ENCODE data around the gene ZBTB1. TPM values are rescaled to one million over a fixed set of nuclear protein-coding genes. Genes with fewer than 3 reads are reported as not detected.
"Not testable (repeated sequence)": the region's sequence is repeated elsewhere in the genome, so short reads cannot be mapped to it uniquely, and the experiment has no call there.

ZBTB1 gene
- total RNA-seq, 1 donor from 2014 or later = 64.6 TPM

DNA sequence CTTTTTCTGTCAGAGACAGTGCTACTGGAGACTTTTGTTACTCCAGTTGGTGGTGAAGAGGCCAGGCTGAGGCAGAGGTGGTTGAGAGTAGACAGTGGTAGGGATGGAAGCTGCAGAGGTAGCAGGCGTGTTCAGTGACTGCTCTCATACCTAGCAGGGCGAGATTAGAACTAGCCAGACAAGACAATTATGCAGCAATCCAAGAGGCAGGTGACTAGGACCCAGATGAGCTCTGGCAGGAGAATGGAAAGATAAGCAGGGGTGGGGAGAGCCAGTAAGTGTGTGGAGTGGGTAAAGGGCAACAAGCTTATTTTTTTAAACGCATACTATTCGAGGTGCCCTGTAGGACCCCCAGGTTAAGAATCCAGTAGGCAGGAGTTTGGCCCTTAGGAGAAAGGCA lies 50.0 kb downstream of the ZBTB1 start:
- DNase-seq (ENCODE audit: low spot score) (no peak), ATAC-seq (no peak)
- intact Hi-C loops (cut with DNase I) = no loop called here

DNA sequence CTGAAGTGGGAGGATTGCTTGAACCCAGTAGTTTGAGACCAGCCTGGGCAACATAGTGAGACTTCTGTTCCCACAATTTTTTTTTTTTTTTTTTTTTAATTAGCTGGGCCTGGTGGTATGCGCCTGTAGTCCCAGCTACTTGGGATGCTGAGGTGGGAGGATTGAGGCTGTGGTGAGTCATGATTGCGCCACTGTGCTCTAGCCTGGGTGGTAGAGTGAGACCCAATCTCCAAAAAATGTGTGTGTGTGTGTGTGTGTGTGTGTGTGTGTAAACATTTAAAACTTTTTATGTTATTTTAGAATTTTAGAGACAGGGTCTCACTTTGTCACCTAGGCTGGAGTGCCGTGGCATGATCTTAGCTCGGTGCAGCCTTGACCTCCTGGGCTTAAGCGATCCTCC lies 52.0 kb downstream of the ZBTB1 start:
- ATAC-seq (no peak), DNase-seq (ENCODE audit: low spot score) (no peak)
- intact Hi-C loops (cut with DNase I) = no loop called here

DNA sequence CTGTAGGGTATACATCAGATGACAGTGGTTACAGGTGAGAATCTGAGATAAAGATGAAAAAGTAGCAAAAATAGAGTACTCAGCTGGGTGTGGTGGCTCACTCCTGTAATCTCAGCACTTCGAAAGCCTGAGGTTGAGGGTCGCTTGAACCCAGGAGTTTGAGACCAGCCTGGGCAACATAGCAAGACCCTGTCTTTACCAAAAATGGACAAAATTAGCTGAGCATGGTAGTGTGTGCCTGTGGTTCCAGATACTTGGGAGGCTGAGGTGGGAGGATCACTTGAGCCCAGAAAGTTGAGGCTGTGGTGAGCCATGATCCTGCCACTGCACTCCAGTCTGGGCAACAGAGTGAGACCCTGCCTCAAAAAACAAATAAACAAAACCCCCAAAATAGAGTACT lies 53.6 kb downstream of the ZBTB1 start:
- intact Hi-C loops (cut with DNase I); DNase-seq (ENCODE audit: low spot score); ATAC-seq: not testable (repeated sequence)

- intact Hi-C loops (cut with DNase I) = no loop called here
- no peak for ATAC-seq
- no peak for DNase-seq (ENCODE audit: low spot score)
Observed at GRCh38 chr14:64561631-64562030, 57.1 kb downstream of the ZBTB1 start.

GRCh38 chr14:64562436-64562835 lies 57.9 kb downstream of the ZBTB1 start:
- ATAC-seq (no peak), DNase-seq (ENCODE audit: low spot score) (no peak)
- intact Hi-C loops (cut with DNase I) = no loop called here

- DNase-seq (ENCODE audit: low spot score) (no peak), ATAC-seq (no peak)
- intact Hi-C loops (cut with DNase I) = no loop called here
Observed at GRCh38 chr14:64563696-64564095, 59.1 kb downstream of the ZBTB1 start.

DNA sequence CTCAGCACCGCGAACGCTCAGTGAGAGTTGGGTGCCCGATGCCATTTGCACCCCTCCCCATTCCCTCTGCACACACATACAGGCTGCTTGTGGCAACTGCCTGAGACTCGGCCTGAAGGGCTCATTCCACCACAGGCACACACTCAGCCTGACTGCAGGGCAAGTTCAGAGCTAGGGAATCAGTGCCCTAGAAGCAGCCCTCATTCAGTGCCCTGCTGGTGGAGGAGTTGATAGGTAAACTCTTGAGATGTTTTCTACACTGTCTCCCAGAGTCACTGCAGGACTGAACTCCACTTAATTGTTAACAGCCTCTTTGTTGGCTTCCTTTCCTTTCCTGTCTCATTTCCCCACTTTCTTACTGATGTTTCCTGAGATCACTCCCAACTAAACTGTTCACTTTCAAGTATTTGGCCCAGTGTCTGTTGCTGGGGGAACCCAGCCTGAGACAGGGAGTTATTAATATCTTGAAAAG lies 62.1 kb downstream of the ZBTB1 start:
- intact Hi-C loops (cut with DNase I) = no loop called here
- DNase-seq (ENCODE audit: low spot score) = no peak
- peak; percentile 38 for ATAC-seq

GRCh38 chr14:64569138-64569631 lies 64.6 kb downstream of the ZBTB1 start:
- DNase-seq (ENCODE audit: low spot score) = peak; percentile 70
- peak; percentile 91 for ATAC-seq
- intact Hi-C loops (cut with DNase I) = no loop called here

DNA sequence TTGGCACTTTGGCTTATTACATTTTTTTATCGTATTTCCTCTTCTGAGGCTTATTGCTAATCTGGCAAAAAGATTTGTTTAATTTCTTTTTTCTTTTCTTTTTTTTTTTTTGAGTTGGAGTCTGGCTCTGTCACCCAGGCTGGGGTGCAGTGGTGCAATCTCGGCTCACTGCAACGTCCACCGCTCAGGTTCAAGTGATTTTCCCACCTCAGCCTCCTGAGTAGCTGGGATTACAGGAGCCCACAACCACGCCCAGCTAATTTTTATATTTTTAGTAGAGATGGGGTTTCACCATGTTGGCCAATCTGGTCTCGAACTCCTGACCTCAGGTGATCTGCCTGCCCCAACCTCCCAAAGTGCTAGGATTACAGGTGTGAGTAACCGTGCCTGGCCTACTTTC lies 65.1 kb downstream of the ZBTB1 start:
- intact Hi-C loops (cut with DNase I); DNase-seq (ENCODE audit: low spot score): not testable (repeated sequence)
- peak; percentile 33 for ATAC-seq

DNA sequence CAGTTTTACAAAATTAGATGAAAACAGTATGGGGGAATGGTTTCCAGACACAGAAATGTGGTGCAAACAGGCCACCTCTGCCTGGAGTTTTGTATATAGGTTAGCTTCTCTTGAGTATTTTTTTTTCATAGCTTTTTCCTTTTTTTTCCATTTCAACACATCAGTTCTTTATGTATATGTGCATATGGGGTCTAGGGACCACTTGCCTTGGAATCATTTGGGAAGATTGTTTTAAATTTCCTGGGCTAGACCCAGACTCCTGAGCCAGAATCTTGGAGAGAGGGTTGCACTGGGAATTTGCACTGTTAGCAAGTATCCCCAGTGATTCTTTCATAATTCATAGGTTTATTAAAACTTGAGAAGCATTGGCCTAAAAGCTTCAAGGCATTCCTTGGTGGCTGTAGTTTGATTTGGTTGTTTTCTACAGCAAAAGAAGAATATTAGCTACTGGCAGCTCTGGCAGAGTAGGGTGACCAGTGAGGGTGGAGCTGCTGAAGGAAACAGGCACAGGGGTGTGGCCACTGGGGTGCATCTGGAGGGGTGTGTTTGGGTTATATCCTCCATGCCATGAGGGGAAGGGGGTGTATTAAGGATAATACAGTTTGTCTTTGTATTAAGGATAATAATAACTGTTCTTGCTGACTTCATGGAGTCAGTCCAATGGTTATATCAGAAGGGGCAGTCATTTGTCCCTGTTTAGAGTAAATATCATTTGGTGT lies 68.0 kb downstream of the ZBTB1 start:
- no peak for DNase-seq (ENCODE audit: low spot score)
- intact Hi-C loops (cut with DNase I) = no loop called here
- ATAC-seq = peak; percentile 35

DNA sequence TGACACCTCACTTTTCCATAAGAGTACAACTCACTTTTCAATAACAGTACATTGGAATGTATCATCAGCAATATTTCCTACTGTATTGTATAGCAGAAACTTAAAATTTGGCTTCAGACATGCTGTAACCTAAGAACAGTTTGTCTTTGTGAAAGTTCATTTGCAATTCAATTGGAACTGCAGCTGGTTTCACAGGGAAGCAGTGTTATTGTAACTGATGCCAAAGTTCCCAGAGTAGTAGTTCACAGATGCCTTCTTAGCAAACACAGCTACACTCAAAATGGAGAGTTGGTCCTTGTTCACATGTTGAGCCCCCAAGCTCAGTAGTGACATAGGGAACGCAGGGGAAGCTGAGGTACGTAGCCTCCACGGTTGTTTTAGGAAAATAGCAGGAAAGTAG lies 68.5 kb downstream of the ZBTB1 start:
- intact Hi-C loops (cut with DNase I) = no loop called here
- ATAC-seq = peak; percentile 66
- DNase-seq (ENCODE audit: low spot score) = no peak

Other genes starting within 250 kb of the ZBTB1 start
- 0.76 TPM for gene ESR2, start 210.4 kb upstream of the ZBTB1 start, total RNA-seq
- gene MTHFD1, start 116.4 kb upstream of the ZBTB1 start, total RNA-seq = 49.9 TPM
- gene AKAP5, start 39.3 kb upstream of the ZBTB1 start, total RNA-seq = 0.36 TPM
- 26.2 TPM for gene ZBTB25, start 932 bp upstream of the ZBTB1 start, total RNA-seq
- gene HSPA2, start 36.0 kb downstream of the ZBTB1 start, total RNA-seq = 71.5 TPM
- 2.5 TPM for gene PPP1R36, start 45.2 kb downstream of the ZBTB1 start, total RNA-seq
- 101 TPM for gene PLEKHG3, start 199.7 kb downstream of the ZBTB1 start, total RNA-seq

Data from sciatic nerve (tissue), 2 donors.